HEK293T (cell line): Measurements from ENCODE around the gene CNRIP1.

Experiments used
- CTCF ChIA-PET: fragments of 350-600 bp; formaldehyde crosslinking; extraction: SDS; loops from one replicate; lab custom pipeline; 2021; ENCODE audit warnings: antibody characterized with exemption, inconsistent platforms; lab: Yijun Ruan, JAX
- POLR2A ChIA-PET: fragments of 350-600 bp; formaldehyde crosslinking; extraction: SDS; loops from one replicate; lab custom pipeline; 2020; ENCODE audit warnings: antibody characterized with exemption, inconsistent platforms; lab: Yijun Ruan, JAX
- DNase-seq: peaks from one replicate; pipeline ENCODE4 v3.0.0; 2012; ENCODE audit warnings: mixed read lengths; ENCODE audit errors: extremely low spot score
- ARNT ChIP-seq: fragments of 450-650 bp; IDR thresholded peaks from 2 replicates; pipeline ENCODE4 v1.6.1; 2017; ENCODE audit warnings: mild to moderate bottlenecking
- BHLHE40 ChIP-seq: fragments of 450-650 bp; IDR thresholded peaks from 2 replicates; pipeline ENCODE4 v1.6.1; 2016; ENCODE audit warnings: mild to moderate bottlenecking, moderate library complexity, borderline replicate concordance
- CTBP1 ChIP-seq: fragments of 450-650 bp; IDR thresholded peaks from 2 replicates; pipeline ENCODE4 v1.6.1; 2016; ENCODE audit warnings: borderline replicate concordance
- ELF4 ChIP-seq: fragments of 450-650 bp; IDR thresholded peaks from 2 replicates; pipeline ENCODE4 v1.6.1; 2017; ENCODE audit warnings: antibody characterized with exemption
- FOXA1 ChIP-seq: fragments of 450-650 bp; IDR thresholded peaks from 2 replicates; pipeline ENCODE4 v1.6.1; 2016; ENCODE audit warnings: mild to moderate bottlenecking
- FOXK2 ChIP-seq: fragments of 450-650 bp; IDR thresholded peaks from 2 replicates; pipeline ENCODE4 v1.6.1; 2016; ENCODE audit warnings: mild to moderate bottlenecking
- FOXM1 ChIP-seq: fragments of 450-650 bp; IDR thresholded peaks from 2 replicates; pipeline ENCODE4 v1.6.1; 2017; ENCODE audit warnings: mild to moderate bottlenecking, borderline replicate concordance
- HDGF ChIP-seq: fragments of 450-650 bp; IDR thresholded peaks from 2 replicates; pipeline ENCODE4 v1.6.1; 2017; ENCODE audit warnings: antibody characterized with exemption, borderline replicate concordance
- L3MBTL2 ChIP-seq: fragments of 450-650 bp; conservative IDR thresholded peaks from 2 replicates; pipeline ENCODE4 v1.6.1; 2016; ENCODE audit warnings: mild to moderate bottlenecking
- LEF1 ChIP-seq: fragments of 450-650 bp; IDR thresholded peaks from 2 replicates; pipeline ENCODE4 v1.6.1; 2017; ENCODE audit warnings: mild to moderate bottlenecking, borderline replicate concordance
- NFRKB ChIP-seq: fragments of 450-650 bp; IDR thresholded peaks from 2 replicates; pipeline ENCODE4 v1.6.1; 2016; ENCODE audit warnings: mild to moderate bottlenecking, moderate library complexity
- PKNOX1 ChIP-seq: fragments of 450-650 bp; IDR thresholded peaks from 2 replicates; pipeline ENCODE4 v1.6.1; 2016
- SP1 ChIP-seq: fragments of 450-650 bp; IDR thresholded peaks from 2 replicates; pipeline ENCODE4 v1.6.1; 2017
- SUZ12 ChIP-seq: fragments of 450-650 bp; IDR thresholded peaks from 2 replicates; pipeline ENCODE4 v1.6.1; 2016; ENCODE audit warnings: mild to moderate bottlenecking
- TARDBP ChIP-seq: fragments of 450-650 bp; IDR thresholded peaks from 2 replicates; pipeline ENCODE4 v1.6.1; 2016
- ZNF384 ChIP-seq: fragments of 450-650 bp; IDR thresholded peaks from 2 replicates; pipeline ENCODE4 v1.6.1; 2016

Gene CNRIP1

DNA sequence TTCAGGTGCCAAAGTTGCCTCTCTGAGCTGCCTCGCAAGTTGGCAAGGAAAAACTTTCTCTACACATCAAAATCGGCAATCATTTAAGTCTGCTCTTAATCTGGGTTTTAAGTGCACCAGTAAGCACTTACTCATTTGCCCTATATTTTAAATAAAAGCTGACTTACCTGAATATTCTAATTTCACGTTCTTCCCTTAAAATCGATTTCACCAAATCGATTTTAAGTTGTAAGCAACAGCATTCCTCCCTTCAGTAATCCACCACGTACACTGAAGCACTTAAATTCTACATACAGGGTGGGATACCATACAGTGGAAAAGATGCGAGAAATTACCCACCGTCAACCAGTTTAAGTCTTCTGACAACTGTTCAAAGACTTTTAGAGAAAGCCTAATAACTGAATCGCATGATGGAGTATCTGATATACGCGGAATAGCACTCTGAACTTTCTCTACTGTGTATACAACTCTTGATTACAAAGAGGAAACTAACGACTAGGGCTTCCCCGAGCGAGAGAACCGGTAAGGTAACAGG, 69.0 kb downstream of the CNRIP1 start:
- DNase-seq = no peak
- ChIA-PET POLR2A (interaction anchor here (0.6 to 1.6 kb wide), 2 partner anchors 14 to 466 kb away, joined by 3 to 5 read pairs; no protein-coding TSS in a partner anchor), CTCF (interaction anchor here (0.7 to 1.0 kb wide), 2 partner anchors 41 to 93 kb away, joined by 3 to 4 read pairs; partner anchors contain the start of gene PNO1)
- TF ChIP-seq NFRKB (no peak), HDGF (0 out of 2 replicates have a peak, but pooled peaks have one; percentile 44)

GRCh38 chr2:68250196-68250595, 69.6 kb downstream of the CNRIP1 start:
- CTCF ChIA-PET = interaction anchor here (0.7 to 1.0 kb wide), 2 partner anchors 42 to 92 kb away, joined by 3 to 4 read pairs; partner anchors contain the start of gene PNO1
- POLR2A ChIA-PET = no interaction called here
- no peak for DNase-seq
- TF ChIP-seq NFRKB (no peak; the same call in 1 of the 2 replicates), LEF1 (no peak), HDGF (no peak), ELF4 (no peak), SUZ12 (no peak), FOXA1 (no peak), FOXM1 (no peak)

- no peak for DNase-seq
- ChIA-PET CTCF (interaction anchor here (0.5 to 0.6 kb wide), 2 partner anchors 61 to 641 kb away, joined by 3 to 4 read pairs; no protein-coding TSS in a partner anchor), POLR2A (no interaction called here)
- TF ChIP-seq FOXM1 (no peak), ZNF384 (no peak), SP1 (no peak), SUZ12 (no peak), NFRKB (no peak), L3MBTL2 (no peak), ARNT (no peak), FOXA1 (no peak), LEF1 (no peak), ELF4 (no peak), FOXK2 (no peak), BHLHE40 (no peak), HDGF (no peak), CTBP1 (no peak)
These were observed 70.9 kb downstream of the CNRIP1 start for GRCh38 chr2:68248806-68249205.

DNA sequence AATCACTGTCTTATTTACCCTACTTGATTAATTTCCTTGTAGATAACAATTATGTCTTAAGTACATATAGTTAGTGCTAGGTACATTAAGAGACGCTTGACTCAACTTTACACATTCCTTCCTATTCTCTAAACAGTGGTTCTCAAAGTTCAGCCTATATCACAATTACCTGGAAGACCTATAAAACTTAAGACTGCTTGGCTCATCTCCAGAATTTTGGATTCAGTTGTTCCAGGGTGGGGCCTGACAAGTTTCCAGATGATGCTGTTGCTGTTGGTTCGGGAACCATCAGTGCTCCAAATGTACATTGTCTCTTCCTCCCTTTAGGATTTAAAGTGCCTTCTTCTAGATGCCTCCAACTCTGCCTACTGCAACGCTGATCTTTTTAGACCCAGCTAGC, 71.4 kb downstream of the CNRIP1 start:
- POLR2A ChIA-PET = no interaction called here
- TF ChIP-seq ARNT (no peak), ZNF384 (no peak)
- CTCF ChIA-PET = no interaction called here
- DNase-seq = no peak

DNA sequence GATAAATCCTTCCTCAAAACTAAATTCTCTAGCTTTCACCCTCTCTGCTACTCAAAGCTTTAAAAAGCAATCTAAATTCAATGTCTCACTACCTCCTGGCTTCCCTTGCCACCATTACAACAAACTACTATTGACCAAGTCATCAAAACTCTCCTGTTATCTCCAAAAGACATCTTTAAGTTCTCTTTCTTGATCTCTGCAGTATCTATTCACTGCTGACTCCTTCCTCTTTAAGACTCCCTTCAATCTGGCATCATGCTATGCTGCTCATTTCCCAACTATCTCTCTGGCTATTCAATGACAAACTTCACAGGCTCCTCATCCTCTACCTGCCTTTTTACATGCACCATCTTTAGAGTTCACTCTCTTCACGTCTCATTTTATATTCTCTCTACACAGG, 73.4 kb downstream of the CNRIP1 start:
- CTCF ChIA-PET = interaction anchor here (0.9 kb wide), 1 partner anchor 50 kb away, joined by 3 read pairs; no protein-coding TSS in a partner anchor

DNA sequence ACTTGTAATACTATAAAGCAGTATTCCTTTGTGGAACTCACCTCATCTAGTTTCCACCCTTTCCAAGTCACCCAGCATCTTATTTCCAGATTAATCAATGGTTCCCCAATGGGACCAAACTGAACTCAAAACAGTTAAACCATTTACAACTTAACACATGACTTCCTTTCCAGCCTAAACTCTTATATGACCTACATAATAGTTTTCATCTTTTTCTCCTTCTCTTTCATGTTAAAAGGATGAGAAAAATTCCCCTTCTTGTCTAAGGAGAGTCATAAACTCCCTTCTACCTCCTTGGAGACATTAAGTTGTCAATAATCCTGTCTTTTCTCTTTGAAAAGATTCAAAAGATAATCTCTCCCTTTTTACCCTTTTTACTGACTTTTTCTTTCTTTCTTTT, 74.1 kb downstream of the CNRIP1 start:
- no peak for DNase-seq
- no peak for TF ChIP-seq LEF1
- no peak for TF ChIP-seq TARDBP
- ChIA-PET POLR2A (no interaction called here), CTCF (no interaction called here)

More for the DNA sequence above, 73.4 kb downstream of the CNRIP1 start:
- POLR2A ChIA-PET = no interaction called here
- DNase-seq = no peak
- TF ChIP-seq FOXA1 (no peak), LEF1 (no peak), BHLHE40 (no peak), ARNT (no peak), FOXM1 (no peak), L3MBTL2 (no peak), NFRKB (no peak), SUZ12 (no peak), SP1 (no peak), FOXK2 (no peak), CTBP1 (no peak), TARDBP (no peak)

GRCh38 chr2:68245066-68245465, 74.7 kb downstream of the CNRIP1 start:
- TF ChIP-seq BHLHE40 (no peak), FOXA1 (no peak)
- POLR2A ChIA-PET = no interaction called here
- CTCF ChIA-PET = interaction anchor here (1.3 to 1.9 kb wide), 3 partner anchors 20 to 124 kb away, joined by 3 to 14 read pairs (median 6); no protein-coding TSS in a partner anchor

DNA sequence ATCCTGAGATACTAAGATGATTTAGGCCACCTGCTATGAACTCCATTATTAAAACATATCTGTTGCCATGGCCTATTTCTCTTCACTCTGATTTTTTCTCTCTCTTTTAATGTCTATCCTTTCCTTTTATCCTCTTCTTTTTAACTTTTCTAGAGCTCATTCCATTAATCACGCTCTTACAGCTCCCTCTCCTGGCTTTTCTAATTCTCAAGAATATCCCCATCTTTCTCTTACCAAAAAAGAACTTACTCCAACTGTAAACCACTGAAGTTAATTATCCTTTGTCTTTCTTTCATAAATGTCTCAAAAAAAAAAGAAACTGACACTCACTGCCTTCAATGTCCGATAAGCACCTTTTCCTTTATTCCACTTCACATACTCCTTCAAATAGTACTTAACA, 75.3 kb downstream of the CNRIP1 start:
- CTCF ChIA-PET = interaction anchor here (0.8 to 1.9 kb wide), 5 partner anchors 19 to 124 kb away, joined by 3 to 14 read pairs (median 3); no protein-coding TSS in a partner anchor
- POLR2A ChIA-PET = no interaction called here
- no peak for TF ChIP-seq FOXK2
- TF ChIP-seq PKNOX1 = no peak
- no peak for TF ChIP-seq ARNT
- no peak for TF ChIP-seq TARDBP
- TF ChIP-seq NFRKB = no peak
- TF ChIP-seq CTBP1 = no peak
- no peak for TF ChIP-seq ELF4
- no peak for TF ChIP-seq ZNF384
- no peak for TF ChIP-seq BHLHE40
- no peak for TF ChIP-seq SP1
- no peak for TF ChIP-seq SUZ12
- no peak for TF ChIP-seq FOXA1
- TF ChIP-seq HDGF = no peak
- no peak for TF ChIP-seq LEF1
- DNase-seq = no peak

More at GRCh38 chr2:68245066-68245465, 74.7 kb downstream of the CNRIP1 start:
- DNase-seq = no peak
